Large intestine (tissue), 3 donors: ENCODE measurements around the gene CLEC2B. TPM values are rescaled to one million over a fixed set of nuclear protein-coding genes. Genes with fewer than 3 reads are reported as not detected.

Experiments
- DNase-seq, 2 donors: peaks; one replicate each; pipeline versions ENCODE4 v3.0.0 to v3.0.0-alpha.2; 2013
- H3K27ac ChIP-seq: one replicate; pipeline ENCODE4 v1.5.1; 2013; ENCODE audit warnings: low read length
- H3K27me3 ChIP-seq: 2 replicates; pipeline ENCODE4 v1.6.1; 2013; ENCODE audit warnings: low read length; ENCODE audit not compliant: control insufficient read depth, insufficient read depth
- H3K36me3 ChIP-seq: 2 replicates; pipeline ENCODE4 v1.6.1; 2013; ENCODE audit warnings: low read length; ENCODE audit not compliant: control insufficient read depth, insufficient read depth
- H3K4me1 ChIP-seq: one replicate; pipeline ENCODE4 v1.6.1; 2013; ENCODE audit warnings: low read length; ENCODE audit not compliant: control insufficient read depth, insufficient read depth
- H3K4me3 ChIP-seq: one replicate; pipeline ENCODE4 v1.5.1; 2013; ENCODE audit warnings: low read length
- H3K9me3 ChIP-seq: one replicate; pipeline ENCODE4 v1.6.1; 2013; ENCODE audit warnings: mild to moderate bottlenecking, low read depth, low read length, moderate library complexity; ENCODE audit not compliant: control insufficient read depth
- WGBS: methylation state at CpG from one replicate; pipeline ENCODE4 v1.1.5; 2013; ENCODE audit warnings: low lambda C conversion rate; ENCODE audit not compliant: insufficient coverage; 5-methylcytosine and 5-hydroxymethylcytosine counted together
- polyA plus RNA-seq: library from polyadenylated mRNA; unstranded; fragments of 120-200 nt; gene quantifications from one replicate; pipeline ENCODE4 v1.2.1, GENCODE V29; 2013

The CLEC2B gene
- polyA plus RNA-seq, 1 donor: 5.2 TPM

- Histone ChIP-seq H3K4me1 (no peaks in the 10 kb centered on the region), H3K27ac (no peak overlapping the region), H3K27me3 (peaks cover 3% of the 10 kb centered on the region), H3K4me3 (no peak overlapping the region), H3K9me3 (no peaks in the 10 kb centered on the region), H3K36me3 (no peaks in the 10 kb centered on the region)
- WGBS: no CpG with 5 or more reads among the region's 2 CpGs
- DNase-seq: no peak
Observed at GRCh38 chr12:9810671-9811070, 58.5 kb downstream of the CLEC2B start.

- Histone ChIP-seq H3K36me3 (no peaks in the 10 kb centered on the region), H3K27ac (no peak overlapping the region), H3K4me1 (no peaks in the 10 kb centered on the region), H3K27me3 (peaks cover 3% of the 10 kb centered on the region), H3K4me3 (no peak overlapping the region), H3K9me3 (no peaks in the 10 kb centered on the region)
- no peak for DNase-seq
Observed at GRCh38 chr12:9809866-9810265, 59.3 kb downstream of the CLEC2B start.

DNA sequence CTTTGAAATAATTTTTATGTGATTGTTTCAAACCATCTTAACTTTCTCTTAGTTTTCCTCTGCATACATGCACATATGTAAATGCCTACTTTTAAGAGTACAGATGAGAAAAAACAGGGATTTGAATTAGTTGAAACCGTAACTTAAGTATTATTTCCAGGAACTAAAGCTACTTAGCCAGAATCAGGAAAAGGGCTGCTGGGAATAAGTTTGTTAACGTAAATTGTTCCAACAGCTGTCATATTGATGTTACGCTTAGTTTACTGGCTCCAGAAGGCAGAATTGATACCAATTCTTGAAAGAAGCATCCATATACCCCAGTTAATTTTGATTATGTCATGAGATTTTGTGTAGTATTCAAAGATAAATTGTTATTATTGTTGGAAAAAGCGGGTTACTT is 59.8 kb downstream of the CLEC2B start:
- Histone ChIP-seq H3K36me3 (no peaks in the 10 kb centered on the region), H3K4me3 (no peak overlapping the region), H3K9me3 (no peaks in the 10 kb centered on the region), H3K4me1 (no peaks in the 10 kb centered on the region), H3K27ac (no peak overlapping the region), H3K27me3 (peaks cover 3% of the 10 kb centered on the region)
- no peak for DNase-seq
- 67% methylated on average over 3 of the region's 4 CpGs for whole genome bisulfite sequencing

DNA sequence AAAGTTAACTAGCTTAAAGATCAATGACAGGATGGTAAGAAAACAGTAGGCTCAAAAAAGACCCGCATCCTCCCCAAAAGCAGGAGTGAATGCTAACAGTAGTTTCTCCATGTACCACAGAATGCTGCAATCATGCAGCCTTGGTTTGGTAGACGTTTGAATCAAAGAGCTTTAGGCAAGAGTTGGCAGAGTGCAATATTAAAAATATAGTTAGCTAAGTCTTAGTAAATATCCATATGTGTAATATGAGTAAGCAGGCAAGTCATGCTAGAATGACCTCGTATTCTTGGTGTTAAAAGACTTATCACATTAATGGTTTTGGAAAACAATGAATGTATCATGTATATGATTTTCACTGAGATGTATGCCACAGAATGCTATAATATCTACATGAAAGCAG is 60.6 kb downstream of the CLEC2B start:
- 83% methylated on average over 1 of the region's 3 CpGs for WGBS
- no peaks in the 10 kb centered on the region for H3K36me3 ChIP-seq
- H3K4me3 ChIP-seq: no peak overlapping the region
- H3K27me3 ChIP-seq: no peaks in the 10 kb centered on the region
- no peaks in the 10 kb centered on the region for H3K9me3 ChIP-seq
- no peaks in the 10 kb centered on the region for H3K4me1 ChIP-seq
- no peak for DNase-seq
- no peak overlapping the region for H3K27ac ChIP-seq

GRCh38 chr12:9806714-9807113 is 62.4 kb downstream of the CLEC2B start:
- H3K4me1 ChIP-seq: no peaks in the 10 kb centered on the region
- WGBS: 90% methylated on average over 1 of the region's 4 CpGs
- no peak overlapping the region for H3K4me3 ChIP-seq
- H3K9me3 ChIP-seq: no peaks in the 10 kb centered on the region
- H3K36me3 ChIP-seq: no peaks in the 10 kb centered on the region
- no peak for DNase-seq
- no peaks in the 10 kb centered on the region for H3K27me3 ChIP-seq
- no peak overlapping the region for H3K27ac ChIP-seq

GRCh38 chr12:9805883-9806282 is 63.3 kb downstream of the CLEC2B start:
- H3K27ac ChIP-seq: no peak overlapping the region
- no peaks in the 10 kb centered on the region for H3K27me3 ChIP-seq
- H3K9me3 ChIP-seq: no peaks in the 10 kb centered on the region
- H3K36me3 ChIP-seq: no peaks in the 10 kb centered on the region
- DNase-seq: no peak
- WGBS: 89% methylated on average over 2 of the region's 2 CpGs
- H3K4me1 ChIP-seq: no peaks in the 10 kb centered on the region
- no peak overlapping the region for H3K4me3 ChIP-seq

Other genes with a start within 250 kb of the CLEC2B start
- 9.9 TPM for gene CLEC2D, start 199.6 kb downstream of the CLEC2B start, polyA plus RNA-seq
- 0.31 TPM for gene CLECL1, start 136.3 kb downstream of the CLEC2B start, polyA plus RNA-seq
- 12.3 TPM for gene CD69, start 108.5 kb downstream of the CLEC2B start, polyA plus RNA-seq
- 1.5 TPM for gene KLRF1, start 41.9 kb downstream of the CLEC2B start, polyA plus RNA-seq
- gene KLRF2, start 12.1 kb upstream of the CLEC2B start, polyA plus RNA-seq: 1.2 TPM
- not detected for gene CLEC2A, start 63.0 kb upstream of the CLEC2B start, polyA plus RNA-seq
- gene CLEC12A, start 102.1 kb upstream of the CLEC2B start, polyA plus RNA-seq: 1.5 TPM
- gene CLEC1B, start 129.8 kb upstream of the CLEC2B start, polyA plus RNA-seq: 0.19 TPM
- gene CLEC12B, start 141.3 kb upstream of the CLEC2B start, polyA plus RNA-seq: 0.25 TPM
- gene CLEC9A, start 161.3 kb upstream of the CLEC2B start, polyA plus RNA-seq: 2.5 TPM
- 2.5 TPM for gene CLEC1A, start 229.6 kb upstream of the CLEC2B start, polyA plus RNA-seq